GM12873 (cell line): ENCODE measurements around the gene SLC19A1.

Experiments used
- TF ChIP-seq, protein P1 (sequence below): IDR thresholded peaks from 2 replicates; pipeline ENCODE4 v1.5.1; 2012; ENCODE audit warnings: low read depth, mild to moderate bottlenecking, moderate library complexity, low read length, control low read depth; ENCODE audit not compliant: insufficient read depth; ENCODE audit errors: missing control alignments

Gene SLC19A1

DNA sequence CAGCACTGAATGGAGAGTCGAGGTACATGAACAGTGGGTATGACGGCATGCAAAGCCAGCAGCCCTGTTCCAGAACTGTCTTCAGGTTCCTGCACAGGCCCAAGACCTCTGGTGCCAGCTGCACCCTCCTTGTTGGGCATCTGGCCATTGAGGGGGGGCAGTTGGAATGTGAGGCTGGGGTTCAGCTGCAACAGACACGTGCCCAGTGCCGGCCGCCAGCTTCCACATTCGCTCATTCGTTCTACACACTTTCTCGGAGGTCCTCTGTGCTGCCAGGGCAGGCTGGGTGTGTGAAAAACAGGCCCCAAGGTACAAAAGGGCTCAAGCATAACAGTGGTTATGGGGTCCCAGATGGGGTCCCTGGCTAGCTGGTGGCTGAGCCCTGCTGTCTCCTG is 37.9 kb upstream of the SLC19A1 start:
- TF ChIP-seq, protein P1, sequence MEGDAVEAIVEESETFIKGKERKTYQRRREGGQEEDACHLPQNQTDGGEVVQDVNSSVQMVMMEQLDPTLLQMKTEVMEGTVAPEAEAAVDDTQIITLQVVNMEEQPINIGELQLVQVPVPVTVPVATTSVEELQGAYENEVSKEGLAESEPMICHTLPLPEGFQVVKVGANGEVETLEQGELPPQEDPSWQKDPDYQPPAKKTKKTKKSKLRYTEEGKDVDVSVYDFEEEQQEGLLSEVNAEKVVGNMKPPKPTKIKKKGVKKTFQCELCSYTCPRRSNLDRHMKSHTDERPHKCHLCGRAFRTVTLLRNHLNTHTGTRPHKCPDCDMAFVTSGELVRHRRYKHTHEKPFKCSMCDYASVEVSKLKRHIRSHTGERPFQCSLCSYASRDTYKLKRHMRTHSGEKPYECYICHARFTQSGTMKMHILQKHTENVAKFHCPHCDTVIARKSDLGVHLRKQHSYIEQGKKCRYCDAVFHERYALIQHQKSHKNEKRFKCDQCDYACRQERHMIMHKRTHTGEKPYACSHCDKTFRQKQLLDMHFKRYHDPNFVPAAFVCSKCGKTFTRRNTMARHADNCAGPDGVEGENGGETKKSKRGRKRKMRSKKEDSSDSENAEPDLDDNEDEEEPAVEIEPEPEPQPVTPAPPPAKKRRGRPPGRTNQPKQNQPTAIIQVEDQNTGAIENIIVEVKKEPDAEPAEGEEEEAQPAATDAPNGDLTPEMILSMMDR, result no peak

DNA sequence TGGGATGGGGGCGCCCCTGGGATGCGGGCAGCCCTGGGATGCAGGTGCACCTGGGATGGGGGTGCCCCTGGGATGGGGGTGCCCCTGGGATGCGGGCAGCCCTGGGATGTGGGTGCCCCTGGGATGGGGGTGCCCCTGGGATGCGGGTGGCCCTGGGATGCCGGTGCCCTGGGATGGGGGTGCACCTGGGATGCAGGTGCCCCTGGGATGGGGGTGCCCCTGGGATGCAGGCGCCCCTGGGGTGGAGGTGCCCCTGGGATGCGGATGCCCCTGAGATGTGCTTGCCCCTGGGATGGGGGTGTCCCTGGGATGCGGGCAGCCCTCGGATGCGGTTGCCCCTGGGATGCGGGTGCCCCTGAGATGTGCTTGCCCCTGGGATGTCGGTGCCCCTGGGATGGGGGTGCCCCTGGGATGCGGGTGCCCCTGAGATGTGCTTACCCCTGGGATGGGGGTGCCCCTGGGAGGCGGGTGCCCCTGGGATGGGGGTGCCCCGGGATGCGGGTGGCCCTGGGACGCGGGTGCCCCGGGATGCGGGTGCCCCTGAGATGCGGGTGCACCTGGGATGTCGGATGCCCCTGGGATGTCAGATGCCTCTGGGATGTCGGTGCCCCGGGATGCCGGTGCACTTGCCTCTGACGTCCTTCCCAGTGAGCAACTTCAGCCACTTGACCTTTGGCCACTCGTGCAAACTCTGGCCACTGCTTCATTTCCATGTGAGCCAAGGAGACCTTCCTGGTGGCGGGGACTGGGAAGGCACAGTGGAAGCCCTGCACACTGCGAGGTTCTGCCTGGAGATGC is 37.3 kb upstream of the SLC19A1 start:
- TF ChIP-seq, protein P1, result no peak

- TF ChIP-seq, protein P1, result no peak
Measured at GRCh38 chr21:45578811-45579381, 36.7 kb upstream of the SLC19A1 start.

- TF ChIP-seq, protein P1, result no peak
Measured at GRCh38 chr21:45578176-45578801, 36.0 kb upstream of the SLC19A1 start.

DNA sequence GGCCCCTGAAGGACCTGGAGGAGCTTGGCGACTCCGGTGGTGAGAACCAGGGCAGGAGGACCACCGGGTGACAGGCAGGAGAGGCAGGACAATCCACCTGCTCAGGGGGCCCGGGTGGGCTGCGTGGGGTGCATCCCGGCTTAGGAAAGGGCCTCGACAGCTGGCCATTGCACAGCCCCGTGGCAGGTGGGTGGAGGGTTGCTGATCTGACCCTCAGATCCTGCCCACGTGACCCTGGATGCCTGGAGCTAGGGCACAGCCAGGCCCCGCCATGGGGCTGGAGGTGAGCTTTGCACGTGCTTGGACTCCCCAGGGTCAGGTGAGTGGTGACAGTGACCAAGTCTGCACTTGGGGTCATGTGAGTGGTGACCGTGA is 35.5 kb upstream of the SLC19A1 start:
- TF ChIP-seq, protein P1, result no peak

DNA sequence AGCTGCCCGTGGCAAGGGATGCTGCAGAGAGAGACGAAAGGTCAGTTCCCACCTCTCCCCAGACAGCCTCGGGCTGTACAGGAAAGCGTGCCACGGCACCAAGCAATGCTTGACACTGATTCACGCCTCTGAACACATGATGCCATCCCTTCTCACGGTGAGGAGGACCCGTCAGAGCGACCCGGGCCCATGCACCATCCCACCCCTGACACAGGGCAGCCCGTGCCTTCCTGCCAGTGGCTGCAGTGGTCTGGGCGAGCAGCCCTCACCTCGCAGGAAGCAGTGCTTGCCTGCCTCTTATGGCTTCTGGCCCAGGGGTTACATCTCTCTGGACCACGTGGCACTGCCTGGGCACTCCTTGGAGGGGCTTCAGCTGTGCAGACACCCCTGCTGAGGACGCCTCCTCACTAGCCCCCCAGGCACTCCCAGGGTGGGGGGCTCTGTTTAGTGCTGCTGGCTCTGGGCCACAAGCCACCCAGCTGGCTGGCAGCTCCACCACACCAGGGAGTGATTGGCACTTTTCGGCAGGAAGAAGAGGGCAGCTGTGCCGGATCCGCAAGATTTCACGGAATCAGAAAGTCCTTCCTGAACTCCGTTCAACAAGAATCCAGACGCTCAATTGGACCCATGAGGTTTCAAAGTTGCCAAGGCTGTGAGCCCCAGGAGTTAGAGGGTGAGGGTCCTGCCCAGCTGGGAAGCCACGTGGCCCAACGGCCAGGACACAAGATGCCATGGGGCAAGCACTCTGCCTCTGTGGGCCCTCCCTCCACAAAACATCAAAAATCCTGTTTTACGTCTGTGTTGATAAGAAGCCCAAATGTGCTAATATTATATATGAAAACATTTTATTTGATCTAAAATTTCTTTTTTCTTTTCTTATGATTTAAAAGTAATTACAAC is 34.8 kb upstream of the SLC19A1 start:
- TF ChIP-seq, protein P1, result no peak
